SIG-M5 (cell line): ENCODE results near the gene SLC9A9.
"Not testable (repeated sequence)": the region's sequence is repeated elsewhere in the genome, so short reads cannot be mapped to it uniquely, and the experiment has no call there.

Experiments
- DNase-seq: peaks from one replicate; lab custom pipeline; 2025; lab: John Stamatoyannopoulos, UW

The SLC9A9 gene

GRCh38 chr3:143450632-143451031 lies 397.6 kb downstream of the SLC9A9 start:
- DNase-seq = no peak

- DNase-seq = no peak
These were observed 400.8 kb downstream of the SLC9A9 start for GRCh38 chr3:143447491-143447890.

- DNase-seq = no peak
These were observed 403.1 kb downstream of the SLC9A9 start for GRCh38 chr3:143445118-143445517.

GRCh38 chr3:143443851-143444331 lies 404.4 kb downstream of the SLC9A9 start:
- DNase-seq = no peak

GRCh38 chr3:143442814-143443447 lies 405.3 kb downstream of the SLC9A9 start:
- no peak for DNase-seq

GRCh38 chr3:143441516-143442171 lies 406.6 kb downstream of the SLC9A9 start:
- DNase-seq = no peak

GRCh38 chr3:143439817-143440216 lies 408.5 kb downstream of the SLC9A9 start:
- DNase-seq = no peak

GRCh38 chr3:143437405-143437804 lies 410.9 kb downstream of the SLC9A9 start:
- DNase-seq = no peak

GRCh38 chr3:143436231-143436930 lies 411.9 kb downstream of the SLC9A9 start:
- DNase-seq = no peak

- DNase-seq = no peak
These were observed 414.4 kb downstream of the SLC9A9 start for GRCh38 chr3:143433787-143434378.

GRCh38 chr3:143431298-143431697 lies 417.0 kb downstream of the SLC9A9 start:
- DNase-seq = not testable (repeated sequence)

GRCh38 chr3:143430568-143430967 lies 417.7 kb downstream of the SLC9A9 start:
- DNase-seq = no peak

GRCh38 chr3:143429628-143430514 lies 418.4 kb downstream of the SLC9A9 start:
- no peak for DNase-seq

- DNase-seq = no peak
These were observed 420.0 kb downstream of the SLC9A9 start for GRCh38 chr3:143428294-143428693.

GRCh38 chr3:143427631-143428030 lies 420.6 kb downstream of the SLC9A9 start:
- DNase-seq = no peak

- no peak for DNase-seq
These were observed 423.4 kb downstream of the SLC9A9 start for GRCh38 chr3:143424874-143425273.

- no peak for DNase-seq
These were observed 426.7 kb downstream of the SLC9A9 start for GRCh38 chr3:143421556-143421955.

- no peak for DNase-seq
These were observed 428.7 kb downstream of the SLC9A9 start for GRCh38 chr3:143419611-143420010.

GRCh38 chr3:143418391-143418790 lies 429.9 kb downstream of the SLC9A9 start:
- no peak for DNase-seq

- no peak for DNase-seq
These were observed 432.0 kb downstream of the SLC9A9 start for GRCh38 chr3:143416229-143416628.

GRCh38 chr3:143414571-143415253 lies 433.6 kb downstream of the SLC9A9 start:
- no peak for DNase-seq
